HepG2 (cell line): ENCODE data around the gene ADGRG6. TPM values are rescaled to one million over a fixed set of nuclear protein-coding genes. Genes with fewer than 3 reads are reported as not detected.
A peak's percentile ranks its signal among the peaks of the same experiment; 100 is the strongest.

Experiments
- AGO1 ChIP-seq: fragments of 200-400 bp; formaldehyde crosslinking; IDR thresholded peaks from 2 replicates; pipeline ENCODE4 v1.6.1; 2017; ENCODE audit warnings: mild to moderate bottlenecking, low read depth, low read length, moderate library complexity; ENCODE audit not compliant: poor library complexity, severe bottlenecking
- ETV6 ChIP-seq: sonication (generic); formaldehyde crosslinking; conservative IDR thresholded peaks from 2 replicates; pipeline ENCODE4 v1.4.0; 2020; ENCODE audit warnings: missing genetic modification reagents
- HNRNPH1 ChIP-seq: fragments of 200-400 bp; formaldehyde crosslinking; optimal IDR thresholded peaks from 2 replicates; pipeline ENCODE3; 2017; ENCODE audit warnings: mild to moderate bottlenecking, low read depth, low read length
- HOMEZ ChIP-seq: IDR thresholded peaks from 2 replicates; pipeline ENCODE4 v1.6.1; 2016; ENCODE audit warnings: low read depth
- HOXA7 ChIP-seq: sonication (generic); formaldehyde crosslinking; IDR thresholded peaks from 2 replicates; pipeline ENCODE4 v1.8.1; 2022; ENCODE audit warnings: mild to moderate bottlenecking, missing genetic modification reagents, moderate library complexity
- IRF9 ChIP-seq: sonication (generic); formaldehyde crosslinking; IDR thresholded peaks from 2 replicates; pipeline ENCODE4 v1.8.0; 2022; ENCODE audit warnings: missing genetic modification reagents, mild to moderate bottlenecking, borderline replicate concordance
- NBN ChIP-seq: fragments of 450-650 bp; conservative IDR thresholded peaks from 2 replicates; pipeline ENCODE4 v1.6.1; 2017
- NRL ChIP-seq: sonication (generic); formaldehyde crosslinking; IDR thresholded peaks from 2 replicates; pipeline ENCODE4 v1.5.0; 2020; ENCODE audit warnings: missing genetic modification reagents, mild to moderate bottlenecking, moderate library complexity, borderline replicate concordance
- PAF1 ChIP-seq: IDR thresholded peaks from 2 replicates; pipeline ENCODE4 v1.6.1; 2016; ENCODE audit warnings: missing genetic modification reagents, missing compliant biosample characterization
- PRDM15 ChIP-seq: sonication (generic); formaldehyde crosslinking; IDR thresholded peaks from 2 replicates; pipeline ENCODE4 v1.4.0; 2020; ENCODE audit warnings: missing genetic modification reagents
- SRSF4 ChIP-seq: fragments of 200-400 bp; formaldehyde crosslinking; IDR thresholded peaks from one replicate; pipeline ENCODE4 v1.6.1; 2018; ENCODE audit warnings: mild to moderate bottlenecking, low read depth, low read length, moderate library complexity; ENCODE audit not compliant: poor library complexity, severe bottlenecking
- TRAFD1 ChIP-seq: sonication (generic); formaldehyde crosslinking; IDR thresholded peaks from 2 replicates; pipeline ENCODE4 v1.5.1; 2020; ENCODE audit warnings: missing genetic modification reagents, mild to moderate bottlenecking, borderline replicate concordance
- ZMYM2 ChIP-seq: sonication (generic); formaldehyde crosslinking; IDR thresholded peaks from 2 replicates; pipeline ENCODE4 v1.8.0; 2022; ENCODE audit warnings: mild to moderate bottlenecking, missing genetic modification reagents
- ZNF232 ChIP-seq: sonication (generic); formaldehyde crosslinking; IDR thresholded peaks from 2 replicates; pipeline ENCODE4 v1.4.0; 2020; ENCODE audit warnings: missing genetic modification reagents, borderline replicate concordance
- ZNF282 ChIP-seq: fragments of 450-650 bp; IDR thresholded peaks from 2 replicates; pipeline ENCODE4 v1.6.1; 2018; ENCODE audit not compliant: partially characterized antibody
- ZNF317 ChIP-seq: sonication (generic); formaldehyde crosslinking; IDR thresholded peaks from 2 replicates; pipeline ENCODE4 v1.5.0; 2020; ENCODE audit warnings: mild to moderate bottlenecking, missing genetic modification reagents
- ZNF678 ChIP-seq: sonication (generic); formaldehyde crosslinking; IDR thresholded peaks from 2 replicates; pipeline ENCODE4 v1.4.0; 2020; ENCODE audit warnings: mild to moderate bottlenecking, missing genetic modification reagents
- polyA plus RNA-seq, 8 experiments: library from polyadenylated mRNA; depleted of rRNA in 3 of 8; stranded (reverse) in 7 of 8; unstranded in 1 of 8; fragments of >200 nt; fragmentation: Illumina TruSeq in 4 of 8; extraction: Trizol in 4 of 8; gene quantifications; 2 replicates each; pipeline versions ENCODE4 v1.2.1 to v1.2.3, GENCODE V29; 2011 to 2016; ENCODE audit warnings: low read depth in 4 of 8, missing spikeins in 1 of 8, mixed read lengths in 1 of 8; ENCODE audit not compliant: insufficient read depth in 1 of 8
- total RNA-seq, 5 experiments: library from RNA; depleted of rRNA; stranded (reverse); fragments of >200 nt; fragmentation: Illumina TruSeq; extraction: Trizol; gene quantifications; 2 replicates each; pipeline ENCODE4 v1.2.3, GENCODE V29; 2016; ENCODE audit warnings: low read depth in 1 of 5
- TF ChIP-seq, protein P1 (sequence below): sonication (generic); formaldehyde crosslinking; IDR thresholded peaks from 2 replicates; pipeline ENCODE4 v1.5.0; 2020; ENCODE audit warnings: missing genetic modification reagents
- TF ChIP-seq, protein P2 (sequence below): sonication (generic); formaldehyde crosslinking; IDR thresholded peaks from 2 replicates; pipeline ENCODE4 v1.5.0; 2020; ENCODE audit warnings: missing genetic modification reagents

ADGRG6 gene
- total and polyA plus RNA-seq, 2 of the 13 experiments (the other 11 are each of a cell fraction or from before 2014, with no cell fraction given): 129 to 249 TPM

- TF ChIP-seq HOMEZ (CRISPR knock-in tag): peak; percentile 62
- TF ChIP-seq ZNF317 (CRISPR knock-in tag): peak; percentile 93
- TF ChIP-seq PRDM15 (CRISPR knock-in tag): no peak; the same call in 1 of the 2 replicates
- TF ChIP-seq ZNF678 (CRISPR knock-in tag): no peak
- no peak for TF ChIP-seq ZNF282
- TF ChIP-seq, protein P1, sequence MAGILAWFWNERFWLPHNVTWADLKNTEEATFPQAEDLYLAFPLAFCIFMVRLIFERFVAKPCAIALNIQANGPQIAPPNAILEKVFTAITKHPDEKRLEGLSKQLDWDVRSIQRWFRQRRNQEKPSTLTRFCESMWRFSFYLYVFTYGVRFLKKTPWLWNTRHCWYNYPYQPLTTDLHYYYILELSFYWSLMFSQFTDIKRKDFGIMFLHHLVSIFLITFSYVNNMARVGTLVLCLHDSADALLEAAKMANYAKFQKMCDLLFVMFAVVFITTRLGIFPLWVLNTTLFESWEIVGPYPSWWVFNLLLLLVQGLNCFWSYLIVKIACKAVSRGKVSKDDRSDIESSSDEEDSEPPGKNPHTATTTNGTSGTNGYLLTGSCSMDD: peak; percentile 89
- no peak for TF ChIP-seq NBN
- peak; percentile 97 for TF ChIP-seq SRSF4
- peak; percentile 96 for TF ChIP-seq ETV6 (CRISPR knock-in tag)
- TF ChIP-seq ZMYM2 (CRISPR knock-in tag): no peak
- TF ChIP-seq TRAFD1 (CRISPR knock-in tag): no peak
- peak; percentile 84 for TF ChIP-seq AGO1
- TF ChIP-seq, protein P2, sequence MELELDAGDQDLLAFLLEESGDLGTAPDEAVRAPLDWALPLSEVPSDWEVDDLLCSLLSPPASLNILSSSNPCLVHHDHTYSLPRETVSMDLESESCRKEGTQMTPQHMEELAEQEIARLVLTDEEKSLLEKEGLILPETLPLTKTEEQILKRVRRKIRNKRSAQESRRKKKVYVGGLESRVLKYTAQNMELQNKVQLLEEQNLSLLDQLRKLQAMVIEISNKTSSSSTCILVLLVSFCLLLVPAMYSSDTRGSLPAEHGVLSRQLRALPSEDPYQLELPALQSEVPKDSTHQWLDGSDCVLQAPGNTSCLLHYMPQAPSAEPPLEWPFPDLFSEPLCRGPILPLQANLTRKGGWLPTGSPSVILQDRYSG: peak; percentile 83; the same call in 1 of the 2 replicates
- TF ChIP-seq ZNF232 (CRISPR knock-in tag): peak; percentile 94; the same call in 1 of the 2 replicates
- peak; percentile 63; the same call in 1 of the 2 replicates for TF ChIP-seq HOXA7
- peak; percentile 100 for TF ChIP-seq NRL (CRISPR knock-in tag)
- TF ChIP-seq IRF9: peak; percentile 99
- no peak for TF ChIP-seq HNRNPH1
- TF ChIP-seq PAF1: no peak
Measured at GRCh38 chr6:142301651-142302391, at the start of gene ADGRG6 (continued).
